ENCODE results near the gene IL20RA.

IL20RA gene

GRCh38 chr6:137046871-137047412 is 2.2 kb upstream of the IL20RA start:
- in situ Hi-C loops (cut with HindIII; ENCODE audit: low sequenced_read_pairs): no loop called here
- TF ChIP-seq CTCF (IDR thresholded peaks at IDR 0.05; ENCODE audit: low read depth, low read length, missing control alignments): no peak
- DNase-seq (ENCODE audit: low read depth): no peak
- no peak overlapping the region for H3K4me3 ChIP-seq (ENCODE audit: low read depth, low read length)

- no peak for TF ChIP-seq CTCF (IDR thresholded peaks at IDR 0.05; ENCODE audit: low read depth, low read length, missing control alignments)
- DNase-seq (ENCODE audit: low read depth): no peak
- no peak overlapping the region for H3K4me3 ChIP-seq (ENCODE audit: low read depth, low read length)
- in situ Hi-C loops (cut with HindIII; ENCODE audit: low sequenced_read_pairs): no loop called here
Observed at GRCh38 chr6:137045222-137045789, 541 bp upstream of the IL20RA start.

GRCh38 chr6:137043710-137044365 is 927 bp downstream of the IL20RA start:
- DNase-seq (ENCODE audit: low read depth): no peak
- in situ Hi-C loops (cut with HindIII; ENCODE audit: low sequenced_read_pairs): no loop called here
- TF ChIP-seq CTCF (IDR thresholded peaks at IDR 0.05; ENCODE audit: low read depth, low read length, missing control alignments): no peak
- peak overlapping the region; percentile 64 for H3K4me3 ChIP-seq (ENCODE audit: low read depth, low read length)

GRCh38 chr6:137040393-137040792 is 4.4 kb downstream of the IL20RA start:
- TF ChIP-seq CTCF (IDR thresholded peaks at IDR 0.05; ENCODE audit: low read depth, low read length, missing control alignments): no peak
- no peak overlapping the region for H3K4me3 ChIP-seq (ENCODE audit: low read depth, low read length)
- DNase-seq (ENCODE audit: low read depth): no peak
- in situ Hi-C loops (cut with HindIII; ENCODE audit: low sequenced_read_pairs): no loop called here

- in situ Hi-C loops (cut with HindIII; ENCODE audit: low sequenced_read_pairs): no loop called here
- no peak for DNase-seq (ENCODE audit: low read depth)
- no peak overlapping the region for H3K4me3 ChIP-seq (ENCODE audit: low read depth, low read length)
- no peak for TF ChIP-seq CTCF (IDR thresholded peaks at IDR 0.05; ENCODE audit: low read depth, low read length, missing control alignments)
Observed at GRCh38 chr6:137039010-137039409, 5.8 kb downstream of the IL20RA start.

GRCh38 chr6:137036566-137037300 is 8.0 kb downstream of the IL20RA start:
- no peak for DNase-seq (ENCODE audit: low read depth)
- TF ChIP-seq CTCF (IDR thresholded peaks at IDR 0.05; ENCODE audit: low read depth, low read length, missing control alignments): no peak
- in situ Hi-C loops (cut with HindIII; ENCODE audit: low sequenced_read_pairs): no loop called here
- H3K4me3 ChIP-seq (ENCODE audit: low read depth, low read length): no peak overlapping the region

All from astrocyte of the cerebellum (primary cell).